Activated CD8-positive, alpha-beta memory T cell treated with anti-CD3 and anti-CD28 coated beads, Interleukin-2, amount 50 U/mL, for 48 hours (primary cell): ENCODE results near the gene PDZD2.

ENCODE experiments used
- DNase-seq: peaks from one replicate; pipeline ENCODE4 v3.0.0-alpha.2; 2020

Gene PDZD2

DNA sequence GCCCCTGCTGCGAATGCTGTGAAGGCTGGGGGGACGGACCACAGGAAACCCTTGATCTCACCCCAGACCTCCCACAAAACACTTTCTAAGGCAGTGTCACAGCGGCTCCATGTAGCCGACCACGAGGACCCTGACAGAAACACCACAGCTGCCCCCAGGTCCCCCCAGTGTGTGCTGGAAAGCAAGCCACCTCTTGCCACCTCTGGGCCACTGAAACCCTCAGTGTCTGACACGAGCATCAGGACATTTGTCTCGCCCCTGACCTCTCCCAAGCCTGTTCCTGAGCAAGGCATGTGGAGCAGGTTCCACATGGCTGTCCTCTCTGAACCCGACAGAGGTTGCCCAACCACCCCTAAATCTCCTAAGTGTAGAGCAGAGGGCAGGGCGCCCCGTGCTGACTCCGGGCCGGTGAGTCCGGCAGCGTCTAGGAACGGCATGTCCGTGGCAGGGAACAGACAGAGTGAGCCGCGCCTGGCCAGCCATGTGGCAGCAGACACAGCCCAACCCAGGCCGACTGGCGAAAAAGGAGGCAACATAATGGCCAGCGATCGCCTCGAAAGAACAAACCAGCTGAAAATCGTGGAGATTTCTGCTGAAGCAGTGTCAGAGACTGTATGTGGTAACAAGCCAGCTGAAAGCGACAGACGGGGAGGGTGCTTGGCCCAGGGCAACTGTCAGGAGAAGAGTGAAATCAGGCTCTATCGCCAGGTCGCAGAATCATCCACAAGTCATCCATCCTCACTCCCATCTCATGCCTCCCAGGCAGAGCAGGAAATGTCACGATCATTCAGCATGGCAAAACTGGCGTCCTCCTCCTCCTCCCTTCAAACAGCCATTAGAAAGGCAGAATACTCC, 450.4 kb downstream of the PDZD2 start:
- peak; percentile 36 for DNase-seq

DNA sequence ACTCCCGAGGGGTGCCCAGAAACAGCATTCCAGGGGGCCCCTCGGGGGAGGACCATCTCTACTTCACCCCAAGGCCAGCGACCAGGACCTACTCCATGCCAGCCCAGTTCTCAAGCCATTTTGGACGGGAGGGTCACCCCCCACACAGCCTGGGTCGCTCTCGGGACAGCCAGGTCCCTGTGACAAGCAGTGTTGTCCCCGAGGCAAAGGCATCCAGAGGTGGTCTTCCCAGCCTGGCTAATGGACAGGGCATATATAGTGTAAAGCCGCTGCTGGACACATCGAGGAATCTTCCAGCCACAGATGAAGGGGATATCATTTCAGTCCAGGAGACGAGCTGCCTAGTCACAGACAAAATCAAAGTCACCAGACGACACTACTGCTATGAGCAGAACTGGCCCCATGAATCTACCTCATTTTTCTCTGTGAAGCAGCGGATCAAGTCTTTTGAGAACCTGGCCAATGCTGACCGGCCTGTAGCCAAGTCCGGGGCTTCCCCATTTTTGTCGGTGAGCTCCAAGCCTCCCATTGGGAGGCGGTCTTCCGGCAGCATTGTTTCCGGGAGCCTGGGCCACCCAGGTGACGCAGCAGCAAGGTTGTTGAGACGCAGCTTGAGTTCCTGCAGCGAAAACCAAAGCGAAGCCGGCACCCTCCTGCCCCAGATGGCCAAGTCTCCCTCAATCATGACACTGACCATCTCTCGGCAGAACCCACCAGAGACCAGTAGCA, 451.3 kb downstream of the PDZD2 start:
- peak; percentile 34 for DNase-seq

DNA sequence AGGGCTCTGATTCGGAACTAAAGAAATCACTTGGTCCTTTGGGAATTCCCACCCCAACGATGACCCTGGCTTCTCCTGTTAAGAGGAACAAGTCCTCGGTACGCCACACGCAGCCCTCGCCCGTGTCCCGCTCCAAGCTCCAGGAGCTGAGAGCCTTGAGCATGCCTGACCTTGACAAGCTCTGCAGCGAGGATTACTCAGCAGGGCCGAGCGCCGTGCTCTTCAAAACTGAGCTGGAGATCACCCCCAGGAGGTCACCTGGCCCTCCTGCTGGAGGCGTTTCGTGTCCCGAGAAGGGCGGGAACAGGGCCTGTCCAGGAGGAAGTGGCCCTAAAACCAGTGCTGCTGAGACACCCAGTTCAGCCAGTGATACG, 451.8 kb downstream of the PDZD2 start:
- DNase-seq, result no peak

DNA sequence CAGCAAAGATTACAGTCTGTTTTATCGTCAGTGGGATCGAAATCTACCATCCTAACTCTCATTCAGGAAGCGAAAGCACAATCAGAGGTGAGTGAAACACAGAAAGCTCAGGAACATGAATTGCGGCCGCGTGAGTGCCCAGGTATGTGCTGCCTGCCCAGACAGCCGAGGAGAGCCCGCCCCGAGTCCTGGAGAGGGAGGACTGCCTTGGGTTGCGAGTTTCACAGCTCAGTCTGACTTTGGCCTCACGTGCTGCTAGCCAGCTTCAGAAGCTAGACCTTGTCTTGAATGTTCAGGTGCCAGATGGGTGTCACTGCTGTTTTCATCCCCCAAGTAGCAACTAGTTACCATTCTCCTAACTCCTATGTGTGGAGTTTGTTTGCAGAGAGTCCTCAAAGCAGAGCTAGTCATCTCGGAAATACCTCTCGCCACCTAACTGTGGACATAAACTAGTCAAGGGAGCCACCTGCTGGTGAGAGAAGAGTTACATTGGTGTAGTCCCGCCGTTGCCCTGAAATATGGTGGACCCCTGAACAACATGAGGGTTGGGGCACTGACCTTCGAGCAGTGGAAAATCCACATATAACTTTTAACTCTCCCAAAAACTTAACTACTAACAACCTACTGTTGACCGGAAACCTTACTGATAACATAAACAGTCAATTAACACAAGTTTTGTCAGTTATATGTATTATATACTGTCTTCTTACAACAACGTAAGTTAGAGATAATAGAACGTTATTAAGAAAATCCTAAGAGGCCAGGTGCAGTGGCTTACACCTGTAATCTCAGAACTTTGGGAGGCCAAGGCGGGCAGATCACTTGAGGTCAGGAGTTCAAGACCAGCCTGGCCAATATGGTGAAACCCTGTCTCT, 454.2 kb downstream of the PDZD2 start:
- DNase-seq, result peak; percentile 70

DNA sequence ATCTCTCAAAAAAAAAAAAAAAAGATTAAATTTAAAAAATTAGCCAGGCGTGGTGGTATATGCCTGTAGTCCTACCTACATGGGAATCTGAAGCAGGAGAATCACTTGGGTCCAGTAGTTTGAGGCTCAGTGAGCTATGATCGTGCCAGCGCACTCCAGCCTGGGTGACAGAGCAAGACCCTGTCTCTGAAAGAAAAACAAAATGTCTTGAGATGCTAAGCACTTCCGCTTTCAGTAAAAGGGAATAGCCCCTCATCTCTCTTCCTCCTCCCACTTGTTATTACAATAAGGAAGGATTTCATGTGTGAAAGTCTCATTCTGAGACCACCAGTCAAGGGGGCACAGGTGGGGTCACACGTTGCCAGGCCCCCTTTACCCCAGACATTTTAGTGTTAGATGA, 455.8 kb downstream of the PDZD2 start:
- DNase-seq, result no peak

DNA sequence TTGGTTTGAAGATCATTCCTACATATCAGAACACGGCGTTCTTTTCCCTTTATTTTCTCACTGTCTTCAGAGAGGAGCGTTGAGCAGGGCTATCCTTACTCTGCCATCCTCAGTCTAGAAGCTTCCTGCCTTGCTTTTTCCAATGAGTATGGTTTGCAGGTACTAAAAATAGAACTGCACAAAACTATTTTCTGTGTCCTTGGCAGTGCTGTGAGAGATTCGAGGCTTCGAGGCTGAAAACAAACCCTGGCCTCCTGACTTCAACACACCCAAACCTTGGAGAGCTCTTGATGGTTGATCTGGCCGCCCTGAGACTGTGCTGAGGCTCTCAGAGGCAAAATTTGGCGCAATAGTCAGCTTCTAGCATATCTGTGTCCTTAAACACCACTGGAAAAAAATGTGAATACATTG, 456.3 kb downstream of the PDZD2 start:
- DNase-seq, result peak; percentile 36

DNA sequence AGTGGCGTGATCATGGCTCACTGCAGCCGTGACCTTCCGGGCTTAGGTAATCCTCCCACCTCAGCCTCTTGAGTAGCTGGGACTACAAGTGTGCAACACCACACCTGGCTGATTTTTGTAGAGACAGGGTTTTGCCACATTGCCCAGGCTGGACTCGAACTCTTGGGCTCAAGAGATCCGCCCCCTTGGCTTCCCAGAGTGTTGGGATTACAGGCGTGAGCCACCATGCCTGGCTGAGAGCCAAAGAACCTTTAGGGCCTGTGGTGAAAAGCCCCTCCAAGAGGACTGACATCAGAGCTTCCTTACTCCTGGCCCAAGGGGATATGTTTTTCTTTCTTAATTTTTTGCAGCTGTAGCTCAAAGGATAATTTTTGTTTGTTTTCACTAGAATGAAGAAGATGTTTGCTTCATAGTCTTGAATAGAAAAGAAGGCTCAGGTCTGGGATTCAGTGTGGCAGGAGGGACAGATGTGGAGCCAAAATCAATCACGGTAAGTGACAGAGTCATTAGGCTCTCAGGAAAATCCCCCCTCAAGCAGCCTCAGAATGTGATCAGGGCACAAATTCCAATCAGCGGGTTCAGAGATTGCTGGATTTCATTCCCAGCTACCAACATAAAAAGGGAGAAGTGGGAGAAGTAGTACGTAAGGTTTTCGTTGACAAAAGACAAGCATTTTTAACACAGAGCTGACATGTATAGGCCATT, 458.1 kb downstream of the PDZD2 start:
- DNase-seq, result no peak

DNA sequence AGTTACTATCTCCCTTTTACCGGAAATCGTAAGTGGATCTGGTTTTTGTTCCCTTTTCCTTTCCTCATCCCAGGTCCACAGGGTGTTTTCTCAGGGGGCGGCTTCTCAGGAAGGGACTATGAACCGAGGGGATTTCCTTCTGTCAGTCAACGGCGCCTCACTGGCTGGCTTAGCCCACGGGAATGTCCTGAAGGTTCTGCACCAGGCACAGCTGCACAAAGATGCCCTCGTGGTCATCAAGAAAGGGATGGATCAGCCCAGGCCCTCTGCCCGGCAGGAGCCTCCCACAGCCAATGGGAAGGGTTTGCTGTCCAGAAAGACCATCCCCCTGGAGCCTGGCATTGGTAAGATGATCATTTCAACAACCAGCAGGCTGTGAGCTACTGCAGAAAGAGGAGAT, 459.4 kb downstream of the PDZD2 start:
- DNase-seq, result no peak

DNA sequence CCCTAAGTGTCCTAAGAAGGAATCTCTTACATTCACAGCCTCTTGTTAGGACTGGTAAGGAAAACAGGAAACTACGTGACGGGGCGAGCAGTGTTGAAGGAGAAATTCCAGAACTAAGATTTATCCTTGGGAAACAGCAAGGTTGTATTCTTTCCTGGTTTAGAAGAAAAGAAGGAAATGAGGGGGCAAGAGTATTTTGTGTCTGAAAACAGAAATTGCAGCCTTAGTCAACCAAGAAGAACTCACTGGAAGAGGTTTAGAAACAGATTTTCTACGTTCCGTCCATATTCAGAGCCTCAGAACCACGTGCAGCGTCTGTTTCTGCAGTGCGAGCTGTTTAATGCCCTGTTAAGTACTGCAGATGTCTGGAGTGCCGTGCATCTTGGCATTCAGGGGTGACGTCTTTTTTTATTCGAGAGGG, 460.0 kb downstream of the PDZD2 start:
- DNase-seq, result no peak

DNA sequence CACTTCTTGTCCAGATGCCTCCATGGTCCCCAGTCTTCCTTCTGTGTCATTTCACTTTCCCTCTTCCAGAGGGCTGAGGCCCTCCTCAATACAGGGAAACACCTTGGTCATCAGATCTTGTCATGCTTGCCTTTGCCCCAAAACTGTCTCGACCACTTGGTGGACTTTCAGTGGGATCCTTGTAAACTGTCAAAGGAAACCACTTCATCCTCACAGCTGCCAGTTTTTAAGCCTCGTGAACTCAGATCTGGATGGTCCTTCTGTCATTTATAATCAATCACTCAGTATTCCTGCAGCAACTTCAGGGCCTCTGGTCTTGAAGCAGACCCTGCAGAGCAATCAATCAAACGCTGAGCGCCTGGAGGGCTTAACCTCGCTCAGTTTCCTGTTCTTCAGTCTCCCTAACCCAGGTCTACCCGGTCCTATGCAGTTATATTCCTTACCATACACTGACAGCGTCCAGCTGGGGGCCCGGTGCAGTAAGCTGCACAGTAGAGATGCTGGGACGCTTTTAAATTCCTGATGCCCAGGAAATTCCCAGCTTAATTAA, 460.6 kb downstream of the PDZD2 start:
- no peak for DNase-seq

DNA sequence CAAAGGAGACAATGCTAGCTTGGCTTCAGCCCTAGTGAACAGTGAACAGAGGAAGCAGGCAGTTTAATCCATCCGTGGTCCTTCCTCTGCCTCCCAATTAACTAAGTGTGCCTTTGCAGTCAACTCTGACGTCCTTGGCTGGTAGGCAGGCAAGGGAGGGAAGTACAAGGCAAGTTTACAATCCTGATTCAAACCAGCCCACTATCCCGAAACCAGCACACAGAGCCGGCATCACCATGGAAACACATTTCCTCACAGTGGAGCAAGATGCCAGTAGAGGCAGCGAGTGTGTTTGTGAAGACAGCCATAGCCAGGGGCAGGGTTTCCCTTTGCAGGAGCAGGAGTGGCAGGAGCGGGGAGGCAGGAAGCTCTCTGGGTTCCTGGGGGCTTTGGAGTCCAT, 461.3 kb downstream of the PDZD2 start:
- no peak for DNase-seq

DNA sequence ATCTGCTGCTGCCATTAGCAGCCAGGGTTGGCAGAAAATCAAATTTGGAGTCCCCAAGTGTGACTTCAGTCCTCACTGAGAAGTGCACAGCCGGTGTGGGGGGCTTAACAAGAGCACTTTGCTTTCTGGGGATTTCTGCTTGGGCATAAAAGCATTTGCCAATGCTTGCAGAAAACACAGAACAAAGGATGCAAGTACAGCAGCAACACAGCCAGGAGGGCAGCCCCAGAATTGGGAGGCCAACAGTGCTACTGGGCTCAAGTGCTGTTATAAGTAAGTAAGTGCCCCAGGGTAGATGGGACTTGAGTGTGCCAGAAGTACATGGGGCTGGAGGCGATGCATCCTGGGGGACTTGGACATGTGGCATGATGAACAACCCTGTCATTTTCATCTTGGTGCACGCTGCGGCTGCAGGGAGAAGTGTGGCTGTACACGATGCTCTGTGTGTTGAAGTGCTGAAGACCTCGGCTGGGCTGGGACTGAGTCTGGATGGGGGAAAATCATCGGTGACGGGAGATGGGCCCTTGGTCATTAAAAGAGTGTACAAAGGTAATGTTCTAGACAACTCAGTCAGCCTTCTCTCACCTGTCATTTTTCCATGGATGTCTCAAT, 461.9 kb downstream of the PDZD2 start:
- no peak for DNase-seq

DNA sequence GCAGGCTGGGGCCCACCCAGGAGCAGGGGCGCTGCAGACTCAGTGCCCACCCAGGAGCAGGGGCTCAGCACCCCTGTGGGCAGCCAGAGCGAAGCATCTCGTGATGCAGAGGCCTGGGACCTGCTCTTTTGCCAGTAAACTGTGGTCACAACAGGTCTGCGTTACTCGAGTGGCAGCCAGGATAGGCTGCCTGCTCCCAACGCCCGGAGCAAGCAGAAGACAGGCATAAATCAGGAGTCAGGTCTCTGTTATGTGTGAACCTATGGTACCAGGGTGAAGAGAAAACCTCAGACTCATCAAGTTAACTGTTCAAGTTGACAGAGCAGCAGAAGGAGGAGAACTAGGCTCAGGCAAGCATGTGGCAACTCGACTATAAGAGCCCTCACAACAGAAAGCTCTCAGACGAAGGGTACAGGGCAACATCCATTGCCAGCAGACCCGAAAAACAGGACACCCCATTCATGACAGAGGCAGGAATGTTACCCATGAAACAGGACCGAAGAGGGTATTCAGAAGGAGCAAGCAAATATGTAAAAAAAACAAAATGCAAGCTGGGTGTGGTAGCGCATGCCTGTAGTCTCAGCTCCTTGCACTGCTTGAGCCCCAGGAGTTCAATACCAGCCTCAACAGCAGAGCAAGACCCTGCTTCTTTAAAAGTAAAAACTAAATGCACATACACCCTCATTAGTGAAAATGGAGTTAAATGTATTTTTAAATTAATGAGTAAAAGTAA, 463.5 kb downstream of the PDZD2 start:
- no peak for DNase-seq

DNA sequence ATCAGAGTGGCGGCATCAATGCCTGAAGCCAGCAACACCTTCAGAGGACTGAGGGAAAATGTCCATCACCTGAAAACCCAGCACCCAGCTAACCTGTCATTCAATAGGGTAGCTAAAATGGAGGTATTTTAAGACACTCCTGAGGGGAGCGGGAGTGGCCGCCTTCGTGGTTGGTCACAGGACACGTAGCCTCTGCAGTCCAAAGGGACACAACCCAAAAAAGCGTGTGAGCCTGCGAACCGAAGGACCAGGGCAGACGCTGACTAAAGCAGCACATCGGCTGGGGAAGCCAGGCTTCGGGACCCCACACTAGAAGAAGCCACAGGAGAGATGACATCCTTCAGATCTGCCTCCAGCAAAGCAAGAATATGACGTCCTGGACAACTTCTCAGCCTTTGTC, 464.6 kb downstream of the PDZD2 start:
- no peak for DNase-seq

DNA sequence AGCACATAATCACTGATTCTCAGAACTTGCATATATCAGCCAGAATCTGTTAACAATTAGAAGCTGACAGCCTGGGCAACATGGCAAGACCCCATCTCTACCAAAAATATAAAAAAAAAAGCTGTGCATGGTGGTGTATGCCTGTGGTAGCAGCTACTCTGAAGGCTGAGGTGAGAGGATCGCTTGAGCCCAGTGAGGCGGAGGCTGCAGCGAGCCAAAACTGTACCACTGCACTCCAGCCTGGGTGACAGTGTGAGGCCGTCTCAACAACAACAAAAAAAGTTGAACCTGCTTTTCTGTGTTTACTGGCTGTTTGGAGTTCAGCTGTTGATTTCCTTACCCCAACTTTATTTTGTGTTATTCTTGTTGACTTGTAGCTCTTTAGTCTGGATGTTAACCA, 468.4 kb downstream of the PDZD2 start:
- DNase-seq, result no peak

DNA sequence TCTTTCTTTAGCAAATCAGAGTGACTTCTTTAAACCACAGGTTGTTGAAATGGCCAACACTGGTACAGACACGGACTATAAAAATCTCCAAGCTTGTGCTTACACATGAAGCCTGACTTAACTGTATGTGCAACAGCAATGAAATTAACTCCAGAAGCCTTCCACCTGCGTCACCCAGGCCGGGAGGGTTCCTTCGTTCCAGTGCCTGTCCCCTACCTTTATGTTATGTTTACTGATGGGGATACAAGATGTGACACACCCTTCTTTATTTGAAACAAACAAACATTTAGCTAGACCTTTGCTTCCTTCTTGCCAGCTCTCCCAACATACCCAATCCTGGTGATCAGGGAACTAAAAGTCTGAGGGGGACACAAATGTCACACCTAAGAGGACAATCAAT, 469.2 kb downstream of the PDZD2 start:
- no peak for DNase-seq

DNA sequence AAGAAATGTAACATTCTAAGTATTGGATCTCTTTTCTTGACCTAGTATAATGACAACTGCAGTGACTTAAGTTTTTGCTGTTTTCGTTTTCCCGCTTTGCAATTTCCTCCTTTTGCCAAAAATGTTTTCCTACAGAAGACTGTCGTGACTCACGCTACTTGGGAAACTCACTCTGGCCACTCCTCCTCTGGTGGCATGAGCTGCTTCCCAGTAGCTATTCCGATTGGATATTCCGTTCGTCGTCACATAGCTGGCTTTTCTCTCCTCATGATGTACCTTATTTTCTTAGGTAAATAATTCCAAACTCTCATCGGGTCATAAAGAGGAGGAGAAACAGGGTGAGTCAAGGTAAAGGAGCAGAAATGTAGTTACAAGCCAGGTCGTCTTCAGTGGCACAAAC, 470.3 kb downstream of the PDZD2 start:
- DNase-seq, result no peak

DNA sequence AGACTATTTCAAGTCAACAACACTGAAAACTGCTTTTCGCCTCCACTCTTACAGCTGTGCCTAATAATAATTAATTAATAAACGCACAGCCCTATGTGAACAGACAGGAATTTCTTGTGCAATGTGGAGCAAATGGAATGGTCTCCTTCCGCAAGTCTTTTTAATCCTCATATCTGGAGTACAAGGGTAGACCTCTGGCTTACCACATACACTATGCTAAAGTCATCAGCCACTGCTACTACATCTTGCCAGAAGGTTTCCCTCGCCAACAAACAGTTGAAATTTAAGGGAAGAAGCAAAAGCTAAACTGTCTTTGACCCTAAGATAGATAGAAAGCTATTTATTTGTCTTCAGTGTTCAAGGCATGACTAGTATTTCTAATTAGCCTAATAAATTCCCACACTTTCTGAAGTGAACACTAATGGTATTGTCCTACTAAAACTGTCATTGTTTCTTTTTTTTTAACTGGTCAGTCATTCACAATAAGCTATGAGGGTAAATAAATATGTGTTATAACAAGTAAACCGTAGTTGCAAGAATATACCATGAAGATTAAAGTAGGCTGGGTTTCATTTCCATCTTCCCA, 471.3 kb downstream of the PDZD2 start:
- no peak for DNase-seq

DNA sequence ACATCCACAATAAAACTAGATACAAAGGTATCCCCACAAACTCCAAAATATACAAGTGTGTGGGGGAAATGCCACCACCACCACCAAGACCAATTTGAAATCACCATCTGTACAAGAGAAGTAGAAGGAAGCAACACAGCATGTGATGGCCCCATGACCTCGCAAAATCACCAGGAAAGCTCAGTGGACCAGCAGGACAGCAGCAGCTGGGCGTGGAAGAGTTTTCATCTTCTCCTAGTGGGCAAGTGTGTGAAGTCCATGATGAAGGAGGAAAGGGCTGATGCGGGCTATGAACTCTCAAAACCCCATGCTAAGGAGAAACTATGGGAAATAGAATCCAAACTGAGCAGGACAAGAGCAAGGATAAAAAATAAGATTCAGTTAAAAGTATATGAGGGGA, 477.1 kb downstream of the PDZD2 start:
- no peak for DNase-seq

DNA sequence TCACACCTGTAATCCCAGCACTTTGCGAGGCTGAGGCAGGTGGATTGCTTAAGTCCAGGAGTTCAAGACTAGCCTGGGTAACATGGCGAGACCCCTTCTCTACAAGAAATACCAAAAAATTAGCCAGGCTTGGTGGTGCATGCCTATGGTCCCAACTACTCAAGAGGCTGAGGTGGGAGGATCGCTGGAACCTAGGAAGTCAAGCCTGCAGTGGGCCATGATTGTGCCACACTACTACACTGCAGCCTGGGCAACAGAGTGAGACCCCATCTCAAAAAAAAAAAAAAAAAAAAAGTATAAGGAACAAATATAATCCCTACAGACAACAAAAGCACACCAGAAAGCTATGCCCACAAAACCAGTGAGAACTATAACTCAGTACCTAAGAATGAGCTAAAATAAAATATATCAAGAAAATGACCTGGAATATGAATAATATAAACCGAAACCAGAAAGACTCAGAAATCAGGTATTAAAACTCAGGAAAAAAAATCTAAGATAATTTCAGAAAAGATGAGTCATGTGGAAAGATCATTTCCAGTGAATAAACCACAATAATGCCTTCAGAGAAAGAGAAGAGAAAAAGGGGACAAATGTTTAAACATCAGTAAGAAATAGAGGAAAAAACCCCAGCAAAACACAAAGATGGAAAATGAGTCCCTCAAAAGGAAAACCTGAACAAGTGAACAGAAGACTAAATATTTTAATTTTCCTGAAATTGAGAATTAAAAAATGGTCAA, 477.8 kb downstream of the PDZD2 start:
- no peak for DNase-seq
